Motor neuron (in vitro differentiated cells): Measurements from ENCODE around the gene EVA1C. TPM values are rescaled to one million over a fixed set of nuclear protein-coding genes. Genes with fewer than 3 reads are reported as not detected.
"Not testable (repeated sequence)": the region's sequence is repeated elsewhere in the genome, so short reads cannot be mapped to it uniquely, and the experiment has no call there.

Experiments
- ATAC-seq, 8 experiments: fragments of 200-7000 bp; cut with Tn5 transposase; replicated peaks in 6 of 8; 2 replicates each; pipeline ENCODE4 v1.8.0; 2021; ENCODE audit warnings: mild to moderate bottlenecking in 8 of 8, moderate library complexity in 8 of 8
- H3K27ac ChIP-seq, 2 donors: fragments of 250-450 bp; sonication (Bioruptor Pico); 2 replicates each; pipeline ENCODE4 v1.9.0; 2021; ENCODE audit warnings: antibody characterized with exemption in 2 of 2, mild to moderate bottlenecking in 2 of 2, moderate library complexity in 1 of 2
- H3K4me1 ChIP-seq, 2 donors: fragments of 250-450 bp; sonication (Bioruptor Pico); replicated peaks in 1 of 2; 2 replicates each; pipeline ENCODE4 v1.6.1; 2021; ENCODE audit warnings: antibody characterized with exemption in 2 of 2, mild to moderate bottlenecking in 2 of 2, moderate library complexity in 1 of 2
- H3K4me3 ChIP-seq, 5 donors: fragments of 250-450 bp; sonication (Bioruptor Pico); 2 replicates each; pipeline ENCODE4 v1.9.0; 2021; ENCODE audit warnings: antibody characterized with exemption in 5 of 5, mild to moderate bottlenecking in 5 of 5, moderate library complexity in 4 of 5
- WGBS, 10 experiments: fragments of 450-650 bp; shearing (Covaris generic); methylation state at CpG; one replicate each; pipeline ENCODE4 v1.0.0; 2022; 5-methylcytosine and 5-hydroxymethylcytosine counted together
- in situ Hi-C, 9 experiments: fragments of 400-800 bp; cut with MboI; loops; one replicate each; pipeline ENCODE4 v1.15.0; 2021; ENCODE audit warnings: low sequenced_read_pairs in 9 of 9, low pct_unique_long_range_greater_than_20kb in 2 of 9; ENCODE audit not compliant: unreplicated experiment in 9 of 9
- total RNA-seq, 8 experiments: library from RNA; unstranded; fragments of 300-600 nt; gene quantifications; 2 replicates each; pipeline versions ENCODE4 v1.2.3 to v1.2.4, GENCODE V29; 2022

EVA1C gene
- total RNA-seq, 8 experiments from 2014 or later = 0.13 to 45.4 (median 0.69) TPM

- Histone ChIP-seq H3K4me1 (peaks cover 8 to 15% of the 10 kb centered on the region in 2 donors), H3K4me3 (no peak overlapping the region), H3K27ac (no peak overlapping the region)
- in situ Hi-C loops = no loop called here
- peak; percentile 42 to 83 (median 50) for ATAC-seq
- WGBS, 10 experiments = 0 to 83% (median 56%) methylated on average over 2 to 11 of the region's 14 CpGs; no CpG with 5 or more reads in 1 of the 10 experiments
Observed at GRCh38 chr21:32520875-32521735, 108.6 kb downstream of the EVA1C start.

- peak in 5 of 8 experiments; percentile 21 to 48 (median 30) for ATAC-seq
- WGBS, 10 experiments = 0 to 100% (median 72%) methylated on average over 1 to 4 of the region's 8 CpGs; no CpG with 5 or more reads in 2 of the 10 experiments
Observed at GRCh38 chr21:32521736-32522355, 109.3 kb downstream of the EVA1C start.

GRCh38 chr21:32523463-32523862 is 111.0 kb downstream of the EVA1C start:
- WGBS, 10 experiments = 75 to 97% (median 87%) methylated on average over 3 to 10 of the region's 10 CpGs; no CpG with 5 or more reads in 2 of the 10 experiments
- H3K27ac ChIP-seq = no peak overlapping the region
- no peak for ATAC-seq
- no peak overlapping the region for H3K4me3 ChIP-seq
- H3K4me1 ChIP-seq = peaks cover 8 to 15% of the 10 kb centered on the region in 2 donors
- in situ Hi-C loops = no loop called here

More at GRCh38 chr21:32521736-32522355, 109.3 kb downstream of the EVA1C start:
- Histone ChIP-seq H3K27ac (no peak overlapping the region), H3K4me1 (peaks cover 8 to 15% of the 10 kb centered on the region in 2 donors), H3K4me3 (no peak overlapping the region)
- in situ Hi-C loops = no loop called here

DNA sequence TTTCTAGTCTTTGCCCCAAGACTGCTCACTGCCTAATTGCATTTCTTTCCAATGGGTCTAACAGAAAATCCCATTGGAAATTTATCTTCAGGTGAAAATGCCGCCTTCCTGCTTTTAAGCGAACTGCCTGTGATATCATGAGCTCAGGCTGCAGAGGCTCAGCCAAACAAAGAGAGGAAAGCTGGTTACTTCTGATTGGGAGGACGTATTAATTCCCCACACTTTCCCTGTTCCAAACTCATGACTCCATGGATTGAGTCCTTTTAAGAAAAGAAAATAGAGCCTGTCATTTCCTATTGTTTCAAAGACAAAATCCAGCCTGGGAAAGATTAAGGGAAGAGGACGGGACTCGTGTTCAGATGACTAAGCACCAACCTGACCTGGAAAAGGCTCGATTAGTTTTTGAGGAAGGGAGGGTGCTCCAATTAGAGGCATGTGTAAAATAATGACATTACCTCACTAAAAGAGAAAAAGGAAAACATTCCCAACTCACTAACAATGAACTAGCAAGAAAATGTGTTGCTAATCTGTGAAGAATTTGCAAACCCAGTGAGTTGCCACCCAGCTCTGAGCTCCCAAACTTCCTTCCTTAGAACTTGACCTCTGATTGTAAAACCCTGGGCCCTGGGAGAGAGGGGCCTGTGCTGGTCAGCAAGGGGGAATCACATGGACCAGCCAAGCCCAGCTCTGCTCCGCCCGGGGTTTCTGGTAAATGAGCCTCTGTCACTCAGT is 111.6 kb downstream of the EVA1C start:
- H3K4me1 ChIP-seq = peaks cover 8 to 15% of the 10 kb centered on the region in 2 donors
- WGBS, 10 experiments = 36 to 82% (median 41%) methylated on average over 2 to 8 of the region's 8 CpGs
- peak in 7 of 8 experiments; percentile 59 to 88 (median 74) for ATAC-seq
- in situ Hi-C loops = no loop called here
- no peak overlapping the region for H3K27ac ChIP-seq
- no peak overlapping the region for H3K4me3 ChIP-seq

GRCh38 chr21:32525282-32525681 is 112.8 kb downstream of the EVA1C start:
- H3K4me1 ChIP-seq = peaks cover 8 to 15% of the 10 kb centered on the region in 2 donors
- no peak overlapping the region for H3K4me3 ChIP-seq
- in situ Hi-C loops = no loop called here
- no peak for ATAC-seq
- no peak overlapping the region for H3K27ac ChIP-seq
- 60 to 100% (median 90%) methylated on average over 1 to 2 of the region's 7 CpGs; no CpG with 5 or more reads in 7 of the 10 experiments for WGBS, 10 experiments

GRCh38 chr21:32529679-32530078 is 117.2 kb downstream of the EVA1C start:
- Histone ChIP-seq H3K4me1 (no peaks in the 10 kb centered on the region), H3K4me3 (no peak overlapping the region), H3K27ac (no peak overlapping the region)
- in situ Hi-C loops = no loop called here
- WGBS, 10 experiments = 29 to 100% (median 79%) methylated on average over 2 to 4 of the region's 4 CpGs; no CpG with 5 or more reads in 5 of the 10 experiments
- ATAC-seq = no peak

GRCh38 chr21:32530809-32531208 is 118.3 kb downstream of the EVA1C start:
- 46 to 100% (median 78%) methylated on average over 1 to 6 of the region's 7 CpGs; no CpG with 5 or more reads in 2 of the 10 experiments for WGBS, 10 experiments
- ATAC-seq, H3K4me3 ChIP-seq, H3K27ac ChIP-seq, H3K4me1 ChIP-seq, in situ Hi-C loops: not testable (repeated sequence)

GRCh38 chr21:32531561-32531960 is 119.1 kb downstream of the EVA1C start:
- ATAC-seq, in situ Hi-C loops, H3K27ac ChIP-seq, H3K4me1 ChIP-seq, H3K4me3 ChIP-seq: not testable (repeated sequence)
- WGBS, 10 experiments = 60 to 100% methylated on average over 1 of the region's 3 CpGs; no CpG with 5 or more reads in 8 of the 10 experiments

- Histone ChIP-seq H3K27ac (no peak overlapping the region), H3K4me1 (no peaks in the 10 kb centered on the region), H3K4me3 (no peak overlapping the region)
- WGBS, 10 experiments = 0 to 96% (median 68%) methylated on average over 1 to 4 of the region's 6 CpGs; no CpG with 5 or more reads in 7 of the 10 experiments
- in situ Hi-C loops = no loop called here
- ATAC-seq = no peak
Observed at GRCh38 chr21:32532636-32533035, 120.1 kb downstream of the EVA1C start.

- no peak for ATAC-seq
- in situ Hi-C loops = no loop called here
- Histone ChIP-seq H3K27ac (no peak overlapping the region), H3K4me1 (no peaks in the 10 kb centered on the region), H3K4me3 (no peak overlapping the region)
- 0 to 84% (median 70%) methylated on average over 1 to 3 of the region's 4 CpGs; no CpG with 5 or more reads in 7 of the 10 experiments for WGBS, 10 experiments
Observed at GRCh38 chr21:32533053-32533452, 120.5 kb downstream of the EVA1C start.

- 73 to 88% methylated on average over 2 to 6 of the region's 7 CpGs; no CpG with 5 or more reads in 8 of the 10 experiments for WGBS, 10 experiments
- Histone ChIP-seq H3K4me3 (no peak overlapping the region), H3K27ac (no peak overlapping the region), H3K4me1 (no peaks in the 10 kb centered on the region)
- in situ Hi-C loops = no loop called here
- no peak for ATAC-seq
Observed at GRCh38 chr21:32533611-32534010, 121.1 kb downstream of the EVA1C start.

GRCh38 chr21:32534113-32534512 is 121.6 kb downstream of the EVA1C start:
- Histone ChIP-seq H3K4me3 (no peak overlapping the region), H3K4me1 (no peaks in the 10 kb centered on the region), H3K27ac (no peak overlapping the region)
- ATAC-seq = no peak
- WGBS, 10 experiments = 76 to 100% (median 94%) methylated on average over 2 to 6 of the region's 8 CpGs; no CpG with 5 or more reads in 5 of the 10 experiments
- in situ Hi-C loops = no loop called here
